Hematopoietic multipotent progenitor cell treated with erythropoietin and hydrocortisone succinate and interleukin-3 and kit ligand, for 15 days (in vitro differentiated cells): ENCODE results near the gene ACR.
A peak's percentile ranks its signal among the peaks of the same experiment; 100 is the strongest.

Experiments used
- DNase-seq: peaks from one replicate; pipeline ENCODE4 v3.0.0-alpha.2; 2015; ENCODE audit warnings: low spot score

The ACR gene

GRCh38 chr22:50737728-50738648 lies at the start of gene ACR:
Gene ACR (plus strand): TSS chr22:50738204. CDS start chr22:50738236, 32 bp downstream.
- no peak for DNase-seq

- DNase-seq, result no peak
Measured at GRCh38 chr22:50688448-50688847, 49.6 kb upstream of the ACR start.

- DNase-seq, result peak; percentile 5
Measured at GRCh38 chr22:50691521-50691920, 46.5 kb upstream of the ACR start.

GRCh38 chr22:50693462-50693861 lies 44.5 kb upstream of the ACR start:
- DNase-seq, result no peak

GRCh38 chr22:50694099-50694605 lies 43.9 kb upstream of the ACR start:
- DNase-seq, result no peak

- DNase-seq, result no peak
Measured at GRCh38 chr22:50694766-50695420, 43.1 kb upstream of the ACR start.

- DNase-seq, result no peak
Measured at GRCh38 chr22:50695421-50696250, 42.4 kb upstream of the ACR start.

GRCh38 chr22:50696251-50696798 lies 41.7 kb upstream of the ACR start:
- DNase-seq, result no peak

- DNase-seq, result no peak
Measured at GRCh38 chr22:50696799-50697561, 41.0 kb upstream of the ACR start.

- no peak for DNase-seq
Measured at GRCh38 chr22:50697667-50698506, 40.1 kb upstream of the ACR start.

- DNase-seq, result no peak
Measured at GRCh38 chr22:50698546-50698945, 39.5 kb upstream of the ACR start.

GRCh38 chr22:50699001-50699755 lies 38.8 kb upstream of the ACR start:
- DNase-seq, result no peak

- no peak for DNase-seq
Measured at GRCh38 chr22:50699756-50700386, 38.1 kb upstream of the ACR start.

GRCh38 chr22:50700387-50701075 lies 37.5 kb upstream of the ACR start:
- DNase-seq, result no peak

- no peak for DNase-seq
Measured at GRCh38 chr22:50701076-50701419, 37.0 kb upstream of the ACR start.

GRCh38 chr22:50701428-50702154 lies 36.4 kb upstream of the ACR start:
- DNase-seq, result no peak

- no peak for DNase-seq
Measured at GRCh38 chr22:50702261-50702671, 35.7 kb upstream of the ACR start.
